Endothelial cell of umbilical vein (primary cell): ENCODE results near the gene DGCR2. TPM values are rescaled to one million over a fixed set of nuclear protein-coding genes. Genes with fewer than 3 reads are reported as not detected.

ENCODE experiments used
- Bru-seq: library from RNA; stranded (reverse); fragments of 400-500 nt; gene quantifications from one replicate; lab custom pipeline; 2021; lab: Mats Ljungman, UMichigan
- BruChase-seq, 2 experiments: library from RNA; stranded (reverse); fragments of 400-500 nt; gene quantifications; one replicate each; lab custom pipeline; 2021; lab: Mats Ljungman, UMichigan
- BruUV-seq: library from RNA; stranded (reverse); fragments of 400-500 nt; replicated peaks from 2 replicates; lab custom pipeline; 2021; lab: Mats Ljungman, UMichigan
- CTCF ChIA-PET: fragments of 300-600, 350-600 bp; sonication (Branson Sonifier 250); formaldehyde crosslinking; loops from one replicate; lab custom pipeline; 2021; ENCODE audit warnings: antibody characterized with exemption, inconsistent platforms; lab: Charles Lee
- POLR2A ChIA-PET: fragments of 300-600, 350-600 bp; sonication (Branson Sonifier 250); formaldehyde crosslinking; loops from one replicate; lab custom pipeline; 2021; ENCODE audit warnings: antibody characterized with exemption, inconsistent platforms; lab: Charles Lee
- DNase-seq: peaks from one replicate; pipeline ENCODE4 v3.0.0-alpha.2; 2011; ENCODE audit warnings: low read depth, low spot score
- FAIRE-seq: peaks from 2 replicates; lab custom pipeline; 2011; peaks lifted over from hg19 to GRCh38; lab: Jason Lieb, UNC
- H2AFZ ChIP-seq: 2 replicates; pipeline ENCODE4 v1.6.0; 2012; ENCODE audit warnings: low read depth, low read length, control low read depth, inconsistent platforms
- H3K27ac ChIP-seq: 2 replicates; pipeline ENCODE4 v1.5.1; 2011; ENCODE audit warnings: low read depth, mild to moderate bottlenecking, control low read depth, low read length, moderate library complexity; ENCODE audit not compliant: insufficient read depth
- H3K27me3 ChIP-seq, 2 experiments: 2 replicates each; pipeline versions ENCODE4 v1.6.0 to v1.6.1; 2011; ENCODE audit warnings: low read length in 2 of 2, mixed read lengths in 1 of 2; ENCODE audit not compliant: control insufficient read depth in 2 of 2, insufficient read depth in 2 of 2
- H3K36me3 ChIP-seq, 2 experiments: 2 replicates in 1 of 2; 3 replicates in 1 of 2; pipeline ENCODE4 v1.5.1; 2011; ENCODE audit warnings: low read length in 2 of 2, mild to moderate bottlenecking in 1 of 2, moderate library complexity in 1 of 2; ENCODE audit not compliant: control insufficient read depth in 2 of 2, insufficient read depth in 2 of 2; ENCODE audit errors: extremely low read depth in 1 of 2
- H3K4me1 ChIP-seq: 3 replicates; pipeline ENCODE4 v1.5.1; 2011; ENCODE audit warnings: mild to moderate bottlenecking, low read length; ENCODE audit not compliant: control insufficient read depth, insufficient read depth; ENCODE audit errors: extremely low read depth
- H3K4me2 ChIP-seq: 2 replicates; pipeline ENCODE4 v1.6.1; 2011; ENCODE audit warnings: low read length, control low read depth, mixed read lengths; ENCODE audit not compliant: insufficient read depth
- H3K4me3 ChIP-seq, 3 experiments: fragments of 200-600 bp in 1 of 3; sonication (generic), shearing (Covaris generic) in 1 of 3; replicated peaks in 1 of 3; 2 replicates each; pipeline ENCODE4 v1.5.1; 2011 to 2016; ENCODE audit warnings: control low read depth in 3 of 3, low read length in 3 of 3, mild to moderate bottlenecking in 2 of 3, inconsistent platforms in 1 of 3, low read depth in 1 of 3, moderate library complexity in 1 of 3; ENCODE audit not compliant: insufficient read depth in 1 of 3
- H3K79me2 ChIP-seq: 2 replicates; pipeline ENCODE4 v1.6.0; 2012; ENCODE audit warnings: low read length, inconsistent platforms; ENCODE audit not compliant: control insufficient read depth, insufficient read depth
- H3K9ac ChIP-seq: replicated peaks from 2 replicates; pipeline ENCODE3; 2011; ENCODE audit warnings: low read length, control low read depth; ENCODE audit not compliant: insufficient read depth; ENCODE audit errors: extremely low read depth
- H3K9me1 ChIP-seq: replicated peaks from 3 replicates; pipeline ENCODE4 v1.6.0; 2011; ENCODE audit warnings: mild to moderate bottlenecking, low read length; ENCODE audit not compliant: control insufficient read depth, insufficient read depth; ENCODE audit errors: extremely low read depth
- H3K9me3 ChIP-seq: replicated peaks from 2 replicates; pipeline ENCODE4 v1.5.1; 2012; ENCODE audit warnings: low read length, inconsistent platforms; ENCODE audit not compliant: control insufficient read depth, insufficient read depth
- H4K20me1 ChIP-seq: replicated peaks from 2 replicates; pipeline ENCODE3; 2011; ENCODE audit warnings: mild to moderate bottlenecking, low read length; ENCODE audit not compliant: control insufficient read depth, insufficient read depth; ENCODE audit errors: extremely low read depth
- CTCF ChIP-seq, 2 donors: IDR thresholded peaks; 1 replicate in 1 of 2; 2 replicates in 1 of 2; pipeline ENCODE4 v1.5.1; 2011; ENCODE audit warnings: low read length in 2 of 2, mild to moderate bottlenecking in 2 of 2, moderate library complexity in 2 of 2, control low read depth in 1 of 2, inconsistent platforms in 1 of 2, low read depth in 1 of 2; ENCODE audit not compliant: insufficient read depth in 1 of 2; ENCODE audit errors: extremely low read depth in 1 of 2
- EZH2 ChIP-seq: IDR thresholded peaks from 2 replicates; pipeline ENCODE4 v1.6.1; 2012; ENCODE audit warnings: borderline replicate concordance, low read depth, mild to moderate bottlenecking, moderate library complexity, low read length, inconsistent platforms; ENCODE audit not compliant: severe bottlenecking
- MAX ChIP-seq: IDR thresholded peaks from 2 replicates; pipeline ENCODE4 v1.6.1; 2011; ENCODE audit not compliant: insufficient read depth, insufficient read length
- POLR2AphosphoS5 ChIP-seq: IDR thresholded peaks from 2 replicates; pipeline ENCODE4 v1.6.1; 2012; ENCODE audit warnings: low read depth, mild to moderate bottlenecking, control low read depth, low read length, moderate library complexity; ENCODE audit not compliant: insufficient read depth
- dilution Hi-C: fragments of 300-500 bp; cut with MboI; formaldehyde crosslinking; loops from one replicate; pipeline ENCODE4 v1.15.0; 2019; ENCODE audit warnings: low sequenced_read_pairs; ENCODE audit not compliant: extremely low pct_ligation_motif_present
- intact Hi-C: fragments of 100-400 bp; cut with micrococcal nuclease; formaldehyde crosslinking; loops from one replicate; pipeline ENCODE4 v1.10.0; 2022
- long read RNA-seq: library from polyadenylated mRNA; stranded (forward); transcript quantifications from one replicate; pipeline ENCODE4 v2.0.0, GENCODE V29; 2021
- polyA minus RNA-seq, 3 experiments: library from RNA; depleted of rRNA, polyadenylated mRNA; stranded (reverse); fragments of >200 nt; gene quantifications; 1 replicate in 1 of 3; 2 replicates in 2 of 3; pipeline ENCODE4 v1.2.3, GENCODE V29; 2011
- polyA plus RNA-seq, 4 experiments: library from polyadenylated mRNA; depleted of rRNA in 3 of 4; stranded (reverse) in 3 of 4; unstranded in 1 of 4; fragments of >200 nt; gene quantifications; 2 replicates each; pipeline versions ENCODE4 v1.2.1 to v1.2.3, GENCODE V29; 2011 to 2012; ENCODE audit warnings: missing spikeins in 1 of 4
- total RNA-seq: library from RNA; stranded (reverse); gene quantifications from 2 replicates; pipeline ENCODE4 v1.2.3, GENCODE V29; 2021

DGCR2 gene
- total RNA-seq (44.8 and 49.6 TPM in 2 replicates), polyA plus RNA-seq (51.2 and 61.7 TPM in 2 replicates), polyA minus RNA-seq (46.5 and 74.1 TPM in 2 replicates), Bru-seq, nascent RNA (percentile 70 among the genes with signal in this experiment), BruChase-seq, experiment 1, labeled RNA remaining after a 6-hour chase (percentile 81 among the genes with signal in this experiment), BruChase-seq, experiment 2, labeled RNA remaining after a 2-hour chase (percentile 73 among the genes with signal in this experiment)
- 47.7 and 50.7 TPM in 2 replicates for polyA plus RNA-seq (2011; cell fraction: cytosol; rRNA removed)
- 41.7 and 53.7 TPM in 2 replicates for polyA plus RNA-seq (2011; cell fraction: nucleus; rRNA removed)
- polyA plus RNA-seq (2012), result 27.3 and 36.4 TPM in 2 replicates
- 13.5 TPM for polyA minus RNA-seq (2011; cell fraction: cytosol; rRNA and poly(A)+ RNA removed)
- polyA minus RNA-seq (2011; cell fraction: nucleus; rRNA and poly(A)+ RNA removed), result 29.0 and 29.3 TPM in 2 replicates
- long read RNA-seq, full-length matches to known transcripts, result 43 of 96 reads
- long read RNA-seq, partial matches to known transcripts, result 9 of 96 reads
- long read RNA-seq, other reads (novel, unspliced or antisense), result 44 of 96 reads

- peaks cover 7% of the 10 kb centered on the region for H4K20me1 ChIP-seq
- peak within 1 kb of the TSS; percentile 91 for H3K4me2 ChIP-seq
- peak; percentile 97 for DNase-seq
- peaks cover 0 to 2% of the 10 kb centered on the region in 2 experiments for H3K36me3 ChIP-seq
- POLR2A ChIA-PET, result no interaction called here
- H2AFZ ChIP-seq, result peak within 1 kb of the TSS; percentile 99
- peak within 1 kb of the TSS; percentile 78 for H3K9ac ChIP-seq
- peaks cover 43% of the 10 kb centered on the region for H3K79me2 ChIP-seq
- dilution Hi-C loops (no loop called here), intact Hi-C loops (loop anchor here (1.0 to 2.0 kb wide), 2 partner anchors 22 to 37 kb away; partner anchors contain the start of gene ESS2)
- no peaks in the 10 kb centered on the region for H3K9me1 ChIP-seq
- no peaks in the 10 kb centered on the region for H3K9me3 ChIP-seq
- CTCF ChIA-PET, result interaction anchor here (0.5 to 2.0 kb wide), 3 partner anchors 22 to 40 kb away, joined by 4 to 8 read pairs (median 4); partner anchors contain the start of gene ESS2
- peak within 1 kb of the TSS; percentile 61 to 91 (median 80) for H3K4me3 ChIP-seq
- peaks cover 9% of the 10 kb centered on the region for H3K4me1 ChIP-seq
- peak; percentile 92 for FAIRE-seq
- BruUV-seq, result no TSS peak
- TF ChIP-seq MAX, result no peak
- peak; percentile 81 for TF ChIP-seq POLR2AphosphoS5
- no peak for TF ChIP-seq EZH2
- TF ChIP-seq CTCF (IDR thresholded peaks at IDR 0.05; ENCODE audit: extremely low read depth in 1 of 2, insufficient read depth in 1 of 2, low read depth in 1 of 2, low read length in 2 of 2), result no peak
- no peaks in the 10 kb centered on the region for H3K27me3 ChIP-seq
- H3K27ac ChIP-seq, result peak within 1 kb of the TSS; percentile 4
These were observed at the start of gene DGCR2 for GRCh38 chr22:19122143-19122751. Gene DGCR2 (minus strand): TSS chr22:19122412. CDS start chr22:19122206, 206 bp downstream.
